AG08396 (cell line): Measurements from ENCODE around the gene UPK1A.

Experiments
- DNase-seq: peaks from one replicate; pipeline ENCODE4 v3.0.0; 2012; ENCODE audit warnings: low spot score, mixed read lengths

UPK1A gene

DNA sequence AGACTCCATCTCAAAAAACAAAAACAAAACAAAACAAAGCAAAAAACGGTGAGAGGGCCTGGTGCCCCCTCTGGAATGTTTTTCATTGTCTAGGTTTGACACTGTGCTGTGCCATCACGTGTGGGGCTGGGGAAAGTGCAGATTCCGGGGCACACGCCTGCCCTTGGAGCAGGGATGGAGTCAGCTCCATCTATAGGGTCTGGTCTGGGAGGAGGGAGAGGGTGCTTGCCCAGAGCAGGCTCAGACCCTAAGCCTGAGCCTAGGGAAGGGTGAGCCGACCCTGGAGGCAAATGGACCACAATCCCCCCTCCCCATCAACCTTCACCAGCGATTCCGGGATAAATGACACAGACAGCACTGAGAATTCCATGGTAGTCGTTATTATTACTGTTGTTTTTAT, 27.1 kb downstream of the UPK1A start:
- no peak for DNase-seq

DNA sequence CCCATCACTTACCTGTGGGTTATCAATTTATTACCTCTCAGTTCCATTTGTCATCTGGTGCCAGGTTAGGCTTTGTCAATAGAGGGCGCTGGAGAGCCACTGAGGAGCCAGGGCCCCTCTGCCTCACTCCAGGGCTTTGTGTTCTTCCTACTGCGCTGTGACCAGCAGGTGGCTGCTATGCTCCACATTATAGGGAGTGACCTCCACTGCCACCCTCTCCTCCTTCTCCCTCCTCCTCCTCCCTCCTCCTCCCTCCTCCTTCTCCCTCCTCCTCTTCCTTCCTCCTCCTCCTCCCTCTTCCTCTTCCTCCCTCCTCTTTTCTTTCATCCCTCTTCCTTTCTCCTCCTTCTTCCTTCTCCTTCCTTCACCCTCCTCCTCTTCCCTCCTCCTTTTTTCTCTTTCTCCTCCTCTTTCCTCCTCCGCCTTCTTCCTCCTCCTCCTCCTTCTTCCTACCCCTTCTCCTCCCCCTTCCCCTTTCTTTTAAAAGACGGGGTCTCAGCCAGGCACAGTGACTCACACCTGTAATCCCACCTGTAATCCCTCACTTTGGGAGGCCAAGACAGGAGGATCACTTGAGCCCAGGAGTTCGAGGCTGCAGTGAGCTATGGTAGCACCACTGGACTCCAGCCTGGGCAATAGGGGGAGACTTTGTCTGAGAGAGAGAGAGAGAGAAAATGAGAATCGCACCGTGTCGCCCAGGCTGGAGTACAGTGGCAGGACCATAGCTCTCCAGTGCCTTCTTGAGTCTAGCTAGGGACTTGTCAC, 27.7 kb downstream of the UPK1A start:
- DNase-seq = peak; percentile 88

DNA sequence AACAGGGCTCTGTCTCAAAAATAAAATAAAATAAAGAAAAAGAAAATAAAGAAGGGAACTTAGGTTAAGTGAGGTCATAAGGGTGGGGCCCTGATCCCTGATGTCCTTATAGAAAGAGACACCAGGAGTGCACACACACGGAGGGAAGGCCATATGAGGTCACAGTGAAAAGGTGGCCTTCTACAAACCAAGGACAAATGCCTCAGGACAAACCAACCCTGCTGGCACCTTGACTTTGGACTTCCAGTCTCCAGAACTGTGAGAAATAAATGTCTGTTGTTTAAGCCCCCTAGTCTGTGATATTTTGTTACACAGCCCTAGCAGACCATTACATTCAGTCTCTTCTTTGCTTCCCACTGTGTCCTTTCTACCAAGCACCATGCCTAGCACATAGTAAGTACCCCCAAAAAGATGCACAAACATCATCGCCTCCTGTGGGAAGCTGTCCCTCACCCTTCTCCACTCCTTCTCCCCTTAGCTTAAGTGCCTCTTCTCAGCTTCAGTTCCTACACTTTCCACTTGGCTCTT, 29.6 kb downstream of the UPK1A start:
- DNase-seq = no peak

DNA sequence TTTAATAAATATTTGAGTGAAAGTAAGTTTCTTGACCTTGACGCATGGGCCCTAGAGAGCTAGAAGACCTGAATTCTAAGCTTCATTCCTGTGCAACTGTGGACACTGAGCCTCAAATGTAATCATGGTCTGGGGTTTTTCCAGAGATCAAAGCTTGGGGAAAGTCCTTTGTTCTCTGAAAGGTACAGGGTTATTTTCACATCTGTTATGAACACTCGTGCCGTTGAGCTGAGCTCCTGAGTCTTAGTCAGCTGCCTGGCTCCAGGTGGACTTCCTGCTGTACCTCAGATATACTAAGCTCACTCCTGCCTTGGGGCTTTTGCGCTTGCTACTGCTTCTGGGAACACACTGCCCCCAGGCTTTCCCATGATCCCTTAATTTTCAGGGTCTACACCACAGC, 30.5 kb downstream of the UPK1A start:
- DNase-seq = no peak

DNA sequence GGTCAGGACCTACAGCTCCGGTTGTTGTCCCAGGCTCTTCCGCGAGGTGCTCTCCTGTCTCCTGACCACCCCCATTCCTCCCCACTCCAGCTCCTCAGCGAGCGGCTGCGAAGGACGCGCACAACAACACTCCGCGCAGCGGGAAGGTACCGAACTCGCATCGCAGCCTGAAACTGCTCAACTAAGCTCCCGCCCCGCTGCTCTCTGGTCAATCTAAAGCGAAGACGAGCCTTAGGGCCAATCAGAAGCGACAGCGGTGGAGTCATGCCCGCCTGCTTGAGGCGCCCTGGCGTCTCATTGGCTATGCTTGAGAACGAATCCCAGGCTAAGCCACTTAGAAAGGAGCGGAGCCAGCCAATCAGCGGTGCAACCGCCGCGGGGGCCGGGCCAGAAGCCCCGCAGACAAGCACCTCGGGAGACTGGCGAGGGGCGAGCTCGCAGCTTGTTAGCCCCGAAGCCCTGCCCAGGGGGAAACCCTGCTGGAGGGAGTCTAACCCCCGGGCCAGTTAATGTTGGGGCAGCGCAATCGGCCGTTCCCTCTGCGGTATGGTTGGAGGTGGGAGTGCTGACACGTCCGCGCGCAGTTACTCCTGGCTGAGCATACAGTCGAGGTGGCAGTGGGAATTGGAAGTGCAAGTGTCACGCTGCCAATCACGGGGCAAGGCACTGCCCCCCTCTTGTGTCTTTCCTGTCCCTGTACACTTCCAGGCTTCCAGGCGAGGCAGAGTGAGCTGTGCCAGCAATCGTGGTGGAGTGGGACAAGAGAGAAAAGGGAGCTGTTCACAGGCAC, 36.1 kb downstream of the UPK1A start:
- DNase-seq = peak; percentile 97

DNA sequence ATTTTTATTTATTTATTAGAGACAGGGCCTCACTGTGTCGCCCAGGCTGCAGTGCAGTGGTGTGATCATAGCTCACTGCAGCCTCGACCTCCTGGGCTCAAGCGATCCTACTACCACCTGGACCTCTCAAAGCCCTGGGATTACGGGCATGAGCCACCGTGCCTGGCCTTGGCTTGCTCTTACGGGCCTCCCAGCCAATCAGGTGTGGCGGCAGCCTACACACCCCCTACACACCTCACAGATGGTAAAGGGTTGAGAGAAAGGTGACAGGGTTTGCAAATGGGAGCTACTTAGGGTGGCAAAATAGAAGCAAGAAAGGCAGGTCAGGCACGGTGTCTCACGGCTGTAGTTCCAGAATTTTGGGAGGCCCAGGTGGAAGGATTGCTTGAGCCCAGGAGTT, 37.0 kb downstream of the UPK1A start:
- no peak for DNase-seq

DNA sequence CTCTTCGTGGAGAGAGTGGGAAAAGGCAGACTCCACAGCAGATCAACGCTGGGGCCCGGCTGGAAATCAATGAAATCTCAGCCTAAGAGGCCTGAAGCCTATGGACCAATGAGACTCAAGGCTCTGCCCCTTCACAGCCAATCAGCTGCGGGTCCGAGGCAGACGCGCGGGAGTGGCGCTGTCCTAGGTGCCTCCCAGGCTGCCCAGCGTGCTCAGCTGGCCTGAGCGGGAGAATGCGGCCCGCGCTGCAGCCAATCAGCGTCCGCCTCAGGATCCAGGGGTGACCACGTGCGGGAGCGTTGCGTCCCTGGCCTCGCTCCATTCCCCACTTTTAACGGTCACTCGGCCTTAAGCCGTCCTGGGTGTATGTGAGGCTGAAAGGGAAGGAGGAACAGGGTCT, 37.9 kb downstream of the UPK1A start, which contains the start of gene ZBTB32:
ZBTB32 (plus strand) TSS at position 341 of the 400 bp plus-strand sequence. CDS start 10,069 bp downstream, outside the sequence.
- peak; percentile 87 for DNase-seq

DNA sequence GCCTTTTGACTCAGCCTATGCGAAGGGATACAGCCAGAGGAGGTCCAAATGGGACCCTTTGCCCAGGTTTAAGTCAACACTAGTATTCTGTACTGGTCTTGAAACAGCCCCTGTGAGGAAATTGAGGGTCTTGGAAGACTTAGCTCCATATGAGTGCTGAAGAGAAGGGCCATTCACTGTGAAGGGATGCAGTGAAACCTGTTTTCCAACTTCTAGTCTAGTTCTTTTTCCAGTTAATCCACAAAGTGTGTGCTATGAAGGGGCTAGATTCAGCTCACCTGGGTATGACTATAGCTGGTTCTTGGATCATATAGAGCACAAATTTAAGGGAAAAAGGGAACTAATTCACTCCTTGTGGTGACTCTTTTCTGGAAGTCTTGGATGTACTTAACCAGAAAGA, 42.1 kb downstream of the UPK1A start:
- no peak for DNase-seq

DNA sequence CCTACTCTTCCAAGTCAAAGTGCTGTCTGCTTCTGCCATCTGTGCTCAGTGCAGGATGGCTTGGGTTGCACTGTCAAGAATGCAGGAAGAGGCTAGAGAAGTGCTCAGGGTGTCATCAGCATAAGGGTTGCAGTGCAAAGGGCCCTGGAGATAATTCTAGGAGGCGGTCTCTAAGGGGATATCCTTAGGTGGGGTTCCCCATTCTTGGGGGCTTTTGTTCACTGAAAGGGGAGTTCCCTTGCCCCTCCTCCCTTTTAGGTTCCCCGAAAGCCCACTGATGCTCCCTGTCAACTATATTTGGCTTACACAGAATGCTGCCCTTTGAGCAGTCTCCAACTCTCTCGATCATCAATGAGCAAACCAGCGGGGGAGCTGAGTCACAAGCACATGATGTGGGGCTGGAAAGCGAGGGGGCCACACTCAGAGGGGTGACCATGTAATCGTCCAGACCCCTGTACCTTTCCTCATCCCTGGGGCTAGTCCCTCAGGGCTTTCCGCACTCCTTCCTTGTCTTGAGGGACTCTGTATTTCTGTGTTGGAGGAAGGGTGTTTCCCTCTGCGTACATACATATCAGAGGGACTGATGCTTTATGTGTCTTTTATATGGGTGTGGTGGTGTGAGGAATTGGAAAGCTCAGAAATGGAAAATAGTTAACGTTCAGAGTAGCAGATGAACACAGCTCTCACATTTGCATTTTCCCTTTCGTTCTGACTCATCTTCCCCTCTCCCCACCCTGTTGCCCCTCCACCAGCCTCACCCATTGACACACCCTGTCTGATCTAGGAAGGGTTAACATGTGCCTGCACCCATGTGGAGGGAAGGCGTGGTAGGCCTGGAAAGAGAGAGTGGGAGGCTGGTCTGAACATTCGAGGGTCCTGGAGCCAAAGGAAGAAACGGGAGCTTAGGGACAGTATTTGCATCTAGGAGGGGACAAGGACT, 44.7 kb downstream of the UPK1A start:
- no peak for DNase-seq

DNA sequence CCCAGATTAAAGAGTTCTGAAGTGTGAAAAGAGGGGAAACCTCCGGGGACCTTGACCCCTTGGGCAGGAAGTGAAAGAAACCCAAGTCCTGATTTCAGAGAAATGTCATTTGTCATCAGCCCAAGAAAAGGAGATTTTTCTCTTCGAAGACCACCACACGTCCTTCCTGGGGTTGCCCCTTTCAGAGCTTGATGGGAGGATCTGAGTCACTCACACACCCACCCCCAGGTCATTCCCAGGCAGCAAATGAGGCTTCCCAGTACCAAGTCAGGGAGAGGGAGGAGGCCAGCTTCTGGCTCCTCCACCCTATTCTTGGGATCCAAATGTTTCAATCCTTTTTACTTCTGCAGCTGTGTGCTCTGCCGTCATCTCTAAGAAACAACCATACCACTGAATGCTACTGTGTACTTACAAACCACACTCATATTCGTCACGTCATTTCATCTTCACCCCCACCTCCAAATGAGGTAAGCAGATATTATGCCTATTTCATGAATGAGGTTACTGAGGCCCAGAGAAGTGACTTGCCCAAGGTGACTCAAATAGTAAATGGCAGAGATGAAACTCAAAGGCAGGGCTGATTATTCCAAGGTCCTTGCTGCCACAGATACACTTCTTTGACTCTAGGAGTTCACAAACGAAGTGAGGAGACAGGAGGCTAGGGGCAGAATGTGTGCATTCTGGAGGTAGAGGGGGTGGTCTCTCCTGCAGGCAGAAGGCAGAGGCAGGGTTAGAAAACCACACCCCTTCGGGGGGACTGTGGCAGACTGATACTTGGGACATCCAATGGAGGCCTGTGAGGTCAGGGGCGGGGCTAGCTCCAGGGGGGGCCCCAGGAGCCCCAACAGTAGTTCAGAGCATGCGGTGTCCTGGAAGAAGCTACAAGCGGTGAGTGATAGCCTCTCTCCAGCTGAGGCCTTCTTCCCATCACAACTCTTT, 46.5 kb downstream of the UPK1A start:
- DNase-seq = no peak

DNA sequence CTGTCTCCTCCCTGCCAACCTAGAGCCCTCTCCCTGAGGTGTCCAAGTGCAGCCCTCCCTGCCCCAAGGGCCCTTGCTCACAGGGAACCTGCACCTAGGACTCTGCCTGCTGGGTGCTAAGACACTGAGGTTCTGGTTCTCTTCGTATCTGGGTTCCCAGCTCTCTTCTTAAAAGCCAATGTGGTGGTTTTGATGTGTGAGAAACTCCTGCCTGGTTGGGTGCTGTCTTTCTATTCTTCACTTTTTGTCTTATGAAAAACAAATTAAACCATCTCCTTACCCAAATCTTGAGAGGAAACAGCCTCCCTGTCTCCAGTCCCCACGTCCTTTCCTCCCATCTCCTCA, 47.2 kb downstream of the UPK1A start:
- DNase-seq = no peak

DNA sequence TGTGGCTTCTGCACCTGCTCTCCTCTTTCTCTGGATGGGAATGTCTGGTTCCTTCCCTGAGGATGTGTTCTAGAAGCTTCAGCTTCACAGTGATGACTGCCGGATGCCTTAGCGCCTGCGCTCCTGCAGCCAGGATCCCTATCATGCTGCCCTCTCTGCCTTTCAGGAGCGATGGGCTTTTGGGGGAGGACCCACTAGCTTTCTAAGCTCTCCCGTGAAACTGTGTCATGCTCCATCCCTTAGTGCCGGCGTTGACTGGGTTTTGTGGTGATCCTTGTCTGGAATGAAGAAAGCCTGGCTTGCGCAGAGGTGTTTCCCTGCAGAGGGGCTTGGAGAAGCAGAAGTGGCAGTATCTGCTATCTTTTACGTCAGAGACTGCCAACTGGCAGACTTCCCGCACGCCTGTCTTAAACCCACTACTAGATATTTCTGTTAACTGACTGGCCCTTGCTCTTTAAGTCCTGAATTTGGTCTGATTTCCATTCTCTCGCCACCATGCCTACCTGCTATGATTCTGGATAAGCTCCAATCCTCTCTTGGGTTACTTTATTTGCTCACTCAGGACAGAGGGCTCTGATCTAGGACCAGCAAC, 47.7 kb downstream of the UPK1A start:
- DNase-seq = no peak

DNA sequence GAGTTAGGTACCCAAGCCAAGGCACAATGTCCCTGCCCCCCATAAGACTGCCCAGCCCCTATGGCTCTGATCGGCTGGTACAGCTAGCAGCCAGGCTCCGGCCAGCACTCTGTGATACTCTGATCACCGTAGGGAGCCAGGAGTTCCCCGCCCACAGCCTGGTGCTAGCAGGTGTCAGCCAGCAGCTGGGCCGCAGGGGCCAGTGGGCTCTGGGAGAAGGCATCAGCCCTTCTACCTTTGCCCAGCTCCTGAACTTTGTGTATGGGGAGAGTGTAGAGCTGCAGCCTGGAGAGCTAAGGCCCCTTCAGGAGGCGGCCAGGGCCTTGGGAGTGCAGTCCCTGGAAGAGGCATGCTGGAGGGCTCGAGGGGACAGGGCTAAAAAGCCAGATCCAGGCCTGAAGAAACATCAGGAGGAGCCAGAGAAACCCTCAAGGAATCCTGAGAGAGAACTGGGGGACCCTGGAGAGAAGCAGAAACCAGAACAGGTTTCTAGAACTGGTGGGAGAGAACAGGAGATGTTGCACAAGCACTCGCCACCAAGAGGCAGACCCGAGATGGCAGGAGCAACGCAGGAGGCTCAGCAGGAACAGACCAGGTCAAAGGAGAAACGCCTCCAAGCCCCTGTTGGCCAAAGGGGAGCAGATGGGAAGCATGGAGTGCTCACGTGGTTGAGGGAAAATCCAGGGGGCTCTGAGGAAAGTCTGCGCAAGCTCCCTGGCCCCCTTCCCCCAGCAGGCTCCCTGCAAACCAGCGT, 48.5 kb downstream of the UPK1A start:
- DNase-seq = no peak

DNA sequence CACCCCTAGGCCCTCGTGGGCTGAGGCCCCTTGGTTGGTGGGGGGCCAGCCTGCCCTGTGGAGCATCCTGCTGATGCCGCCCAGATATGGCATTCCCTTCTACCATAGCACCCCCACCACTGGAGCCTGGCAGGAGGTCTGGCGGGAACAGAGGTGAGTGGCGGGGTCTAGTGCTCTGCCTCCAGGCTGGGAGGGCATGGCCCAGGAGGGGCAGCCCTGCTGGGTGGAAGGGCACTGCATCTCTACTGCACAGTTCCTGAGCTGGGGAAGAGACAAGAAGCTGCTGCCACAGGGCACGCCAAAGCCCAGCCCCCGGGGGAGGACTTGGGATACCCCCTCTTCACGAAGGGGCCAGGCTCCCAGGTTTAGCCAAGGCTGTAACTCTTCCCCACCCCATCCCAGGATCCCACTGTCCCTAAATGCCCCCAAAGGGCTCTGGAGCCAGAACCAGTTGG, 49.1 kb downstream of the UPK1A start:
- no peak for DNase-seq

DNA sequence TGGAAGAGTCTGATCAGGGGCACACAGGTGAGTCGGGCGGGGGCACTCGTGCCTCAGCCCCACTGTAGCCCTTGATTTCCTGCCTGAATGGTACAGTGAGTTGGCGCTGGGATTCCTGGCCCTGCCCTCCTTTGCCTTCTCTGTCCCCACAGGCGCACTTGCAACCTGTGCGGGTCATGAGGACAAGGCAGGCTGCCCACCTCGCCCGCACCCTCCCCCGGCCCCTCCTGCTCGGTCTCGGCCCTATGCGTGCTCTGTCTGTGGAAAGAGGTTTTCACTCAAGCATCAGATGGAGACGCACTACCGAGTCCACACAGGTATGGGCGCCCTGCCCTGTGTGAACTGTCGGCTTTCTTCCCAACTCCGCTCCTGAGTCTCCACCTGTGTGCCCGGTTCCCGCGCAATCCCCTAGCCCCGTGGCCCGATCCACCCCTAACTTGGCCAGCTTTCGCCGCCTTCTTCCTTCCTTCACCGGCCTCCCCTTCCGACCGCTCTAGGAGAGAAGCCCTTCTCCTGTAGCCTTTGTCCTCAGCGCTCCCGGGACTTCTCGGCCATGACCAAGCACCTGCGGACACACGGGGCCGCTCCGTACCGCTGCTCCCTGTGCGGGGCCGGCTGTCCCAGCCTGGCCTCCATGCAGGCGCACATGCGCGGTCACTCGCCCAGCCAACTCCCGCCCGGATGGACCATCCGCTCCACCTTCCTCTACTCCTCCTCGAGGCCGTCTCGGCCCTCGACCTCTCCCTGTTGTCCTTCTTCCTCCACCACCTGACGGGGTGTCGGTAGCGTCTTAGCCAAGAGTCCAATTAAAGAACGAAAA, 49.9 kb downstream of the UPK1A start:
- peak; percentile 76 for DNase-seq

DNA sequence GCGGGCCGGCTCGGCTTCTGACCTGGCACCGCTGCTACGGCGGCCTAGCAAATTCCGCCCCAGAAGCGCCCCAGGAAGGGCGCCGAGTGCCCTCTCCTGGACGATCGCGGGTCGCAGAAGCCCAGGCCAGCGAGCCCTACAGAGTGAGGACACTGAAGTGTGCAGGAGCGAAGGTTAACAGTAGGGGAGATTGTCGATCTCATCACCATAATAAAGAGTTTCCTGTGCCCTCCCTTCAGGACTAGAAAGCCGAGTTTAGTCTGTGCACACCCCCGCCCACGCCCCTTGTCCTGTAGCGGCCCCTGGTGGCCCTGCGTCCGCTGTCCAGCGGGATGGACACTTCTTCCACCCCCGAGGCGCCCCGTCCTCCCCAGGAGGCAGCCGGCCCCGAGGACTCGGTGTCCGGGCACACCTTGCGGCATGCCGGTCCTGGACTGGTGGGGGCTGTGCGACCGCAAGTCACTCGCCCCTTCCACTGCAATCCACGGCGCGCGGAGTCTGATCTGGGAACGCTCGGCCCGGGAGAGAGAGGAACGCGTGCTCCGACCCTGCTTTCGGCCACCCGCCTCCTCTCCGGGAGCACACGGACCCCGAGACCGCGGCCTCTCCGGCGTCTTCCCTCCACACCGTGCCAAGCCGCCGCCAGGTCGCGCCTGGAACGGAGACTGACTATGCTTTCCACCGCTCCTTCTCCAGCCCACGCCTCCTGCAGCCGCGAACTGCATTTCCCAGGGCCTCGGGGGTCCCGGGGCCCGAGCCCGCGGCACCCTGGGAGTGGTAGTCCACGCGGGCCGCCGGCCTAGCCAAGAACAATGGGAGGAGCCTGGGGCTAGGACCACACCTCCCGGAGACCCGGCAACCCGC, 50.7 kb downstream of the UPK1A start:
- DNase-seq = peak; percentile 95

DNA sequence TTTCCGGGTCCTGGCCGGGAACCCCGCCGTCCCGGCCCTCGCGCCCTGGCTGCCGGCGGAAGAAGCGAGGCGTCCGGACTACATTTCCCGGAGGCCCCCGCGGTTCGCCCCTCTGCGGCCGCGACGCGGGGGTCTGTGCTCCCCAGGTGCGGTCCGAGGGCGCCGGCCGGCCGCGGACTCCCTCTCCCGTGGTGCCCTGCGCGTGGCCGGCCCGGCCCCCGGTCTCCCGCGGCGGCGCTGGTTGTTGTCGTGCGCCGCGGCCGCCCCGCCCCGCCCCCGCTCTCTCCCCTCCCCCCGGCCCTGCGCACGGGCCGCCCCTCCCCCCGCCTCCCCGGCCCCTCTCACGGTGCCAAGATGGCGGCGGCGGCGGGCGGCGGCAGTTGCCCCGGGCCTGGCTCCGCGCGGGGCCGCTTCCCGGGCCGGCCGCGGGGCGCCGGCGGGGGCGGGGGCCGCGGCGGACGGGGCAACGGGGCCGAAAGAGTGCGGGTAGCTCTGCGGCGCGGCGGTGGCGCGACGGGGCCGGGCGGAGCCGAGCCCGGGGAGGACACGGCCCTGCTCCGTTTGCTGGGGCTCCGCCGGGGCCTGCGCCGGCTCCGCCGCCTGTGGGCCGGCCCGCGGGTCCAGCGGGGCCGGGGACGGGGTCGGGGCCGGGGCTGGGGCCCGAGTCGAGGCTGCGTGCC, 51.5 kb downstream of the UPK1A start, which contains the start of gene KMT2B:
KMT2B (plus strand) TSS at position 339 of the 680 bp plus-strand sequence; CDS start at position 355, 16 bp downstream.
- peak; percentile 99 for DNase-seq
